NCI-H2081 (cell line): ENCODE data around the gene LAYN.

ENCODE experiments used
- DNase-seq, 2 experiments: peaks; one replicate each; lab custom pipeline; 2025; lab: John Stamatoyannopoulos, UW

The LAYN gene

DNA sequence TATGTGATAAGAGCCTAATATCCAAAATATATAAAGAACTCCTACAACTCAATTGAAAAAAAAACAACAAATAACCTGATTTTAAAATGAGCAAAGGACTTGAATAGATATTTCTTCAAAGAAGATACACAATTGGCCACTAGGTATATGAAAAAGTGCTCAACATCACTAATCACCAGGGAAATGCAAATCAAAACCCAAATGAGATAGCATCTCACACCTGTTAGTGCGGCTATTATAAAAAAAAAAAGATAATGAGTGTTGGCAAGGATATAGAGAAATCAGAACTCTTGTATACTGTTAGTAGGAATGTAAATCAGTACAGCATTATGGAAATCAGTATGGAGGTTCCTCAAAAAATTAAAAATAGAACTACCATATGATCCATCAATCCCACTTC lies 55.8 kb downstream of the LAYN start:
- no peak for DNase-seq

DNA sequence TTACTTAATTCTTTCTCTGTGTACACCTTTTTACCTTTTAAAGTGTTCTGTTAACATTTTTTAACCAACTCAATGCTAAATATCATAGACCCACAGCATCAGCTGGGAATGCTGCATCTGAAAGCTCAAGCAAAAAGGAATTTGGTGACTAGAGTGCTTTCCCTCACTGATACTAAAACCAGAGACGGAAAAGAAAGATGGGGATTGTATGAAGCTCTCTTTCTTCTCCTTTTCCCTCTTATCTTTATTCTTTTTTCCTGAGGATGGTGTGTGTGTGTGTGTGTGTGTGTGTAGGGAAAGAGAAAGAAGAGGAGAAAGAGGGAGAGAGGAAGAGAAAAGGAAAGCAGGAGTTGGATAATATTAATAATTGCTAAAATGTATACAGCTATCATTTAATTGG lies 57.6 kb downstream of the LAYN start:
- no peak for DNase-seq

DNA sequence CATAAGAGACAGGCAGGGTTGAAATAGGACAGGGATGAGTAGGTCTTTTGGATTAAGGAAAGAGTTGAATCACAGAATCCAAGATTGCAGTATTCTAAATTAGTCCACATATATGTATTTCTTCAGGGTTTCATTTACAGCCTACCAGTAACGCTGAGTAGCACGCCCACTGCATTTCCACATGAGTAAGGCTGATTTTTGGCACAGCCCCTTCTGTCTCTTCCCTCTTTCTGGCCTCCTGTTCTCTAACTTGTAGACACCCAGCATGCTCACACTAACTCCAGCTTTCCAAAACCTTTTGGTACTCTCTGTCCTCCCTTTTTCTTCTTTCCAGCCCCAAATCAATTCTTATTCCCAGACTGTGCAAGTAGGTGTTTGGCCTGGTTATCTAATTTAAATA lies 58.0 kb downstream of the LAYN start:
- no peak for DNase-seq

DNA sequence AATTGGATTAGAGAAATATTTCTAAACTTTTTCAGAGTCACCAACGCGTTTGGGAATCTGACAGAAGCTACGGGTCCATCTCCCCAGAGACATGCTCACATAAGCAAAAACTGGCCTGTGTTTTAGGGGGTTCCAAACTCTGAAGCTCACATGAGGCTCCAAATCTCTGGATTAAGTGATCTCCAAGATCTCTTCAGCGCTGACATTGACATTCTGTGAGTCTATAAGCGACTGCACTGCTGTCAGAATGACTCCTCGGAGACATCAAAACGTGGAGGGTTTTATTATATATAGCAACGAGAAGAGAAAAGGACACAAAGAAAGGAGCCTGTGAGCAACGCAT lies 61.1 kb downstream of the LAYN start:
- no peak for DNase-seq

DNA sequence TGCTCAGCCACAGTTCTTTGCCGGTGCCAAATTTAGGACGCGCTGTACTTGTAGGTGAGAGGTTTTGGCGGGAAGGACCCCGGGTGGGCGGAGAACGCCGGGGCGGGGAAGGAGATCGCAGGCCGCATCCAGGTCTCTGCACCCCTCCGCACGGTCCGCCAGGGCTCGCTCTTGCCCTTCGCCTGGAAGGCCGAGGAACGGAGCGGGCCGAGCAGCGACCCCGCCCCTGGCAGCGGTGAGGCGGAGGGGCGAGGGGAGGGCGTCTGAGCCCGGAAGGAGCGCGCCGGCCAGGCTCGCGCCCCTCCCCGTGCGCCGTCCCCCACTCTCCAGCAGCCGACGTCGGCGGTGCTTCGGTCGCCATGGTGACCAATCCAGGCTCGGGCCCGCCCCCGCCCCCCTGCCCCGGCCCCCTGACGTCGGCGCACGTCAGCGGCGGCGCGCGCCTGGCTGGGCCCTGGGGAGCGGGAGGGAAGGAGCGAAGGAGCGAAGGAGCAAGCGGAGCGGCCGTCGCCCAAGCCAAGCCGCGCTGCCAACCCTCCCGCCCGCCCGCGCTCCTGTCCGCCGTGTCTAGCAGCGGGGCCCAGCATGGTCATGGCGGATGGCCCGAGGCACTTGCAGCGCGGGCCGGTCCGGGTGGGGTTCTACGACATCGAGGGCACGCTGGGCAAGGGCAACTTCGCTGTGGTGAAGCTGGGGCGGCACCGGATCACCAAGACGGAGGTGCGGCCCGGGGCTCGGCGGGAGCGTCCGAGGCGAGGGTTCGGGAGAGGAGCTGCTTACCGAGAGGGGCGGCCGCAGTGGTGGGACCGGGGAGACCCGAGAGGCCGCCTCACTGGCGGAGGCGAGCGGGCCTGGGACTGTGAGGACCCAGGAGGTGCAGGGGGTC lies 61.7 kb downstream of the LAYN start, which contains the start of gene SIK2:
TSS of gene SIK2 (plus strand) at position 471 of the 886 bp plus-strand sequence. CDS start at position 586, 115 bp downstream.
- DNase-seq, result peak; percentile 98

DNA sequence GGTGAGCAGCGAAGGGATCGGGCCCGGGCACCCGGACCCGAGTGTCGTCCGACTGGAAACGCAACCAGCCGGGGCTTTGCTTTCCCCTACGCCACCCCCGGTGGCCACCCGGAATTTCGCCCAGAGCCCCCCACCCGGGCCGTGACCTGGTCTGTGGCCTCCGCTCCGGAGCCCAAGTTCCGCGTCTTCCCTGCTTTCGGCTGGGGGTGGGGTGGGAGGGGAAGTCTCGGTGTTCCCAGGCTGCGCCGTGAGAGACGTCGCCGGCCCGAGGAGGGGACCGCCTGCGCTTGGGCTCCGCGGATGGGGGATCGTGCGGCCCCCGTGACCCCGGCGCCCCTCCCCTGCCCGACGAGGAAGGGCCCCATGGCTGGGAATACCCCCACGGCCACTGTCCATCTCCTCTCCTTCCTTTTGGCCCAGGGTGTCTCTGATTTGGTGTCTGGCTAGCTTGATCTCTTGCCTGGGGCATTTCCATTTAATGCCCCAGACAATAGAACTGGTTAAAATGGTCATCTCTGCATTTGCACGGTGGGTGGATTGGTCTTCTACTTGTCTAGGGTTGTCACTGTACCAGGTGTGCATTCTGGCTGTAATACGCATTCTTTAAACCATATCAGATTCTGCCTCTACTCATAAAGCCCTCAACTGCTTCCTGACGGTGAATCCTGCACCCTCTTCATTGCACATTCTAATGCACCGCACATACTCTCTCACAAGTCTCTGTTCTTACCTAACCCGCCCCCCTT lies 62.5 kb downstream of the LAYN start:
- DNase-seq, result no peak

DNA sequence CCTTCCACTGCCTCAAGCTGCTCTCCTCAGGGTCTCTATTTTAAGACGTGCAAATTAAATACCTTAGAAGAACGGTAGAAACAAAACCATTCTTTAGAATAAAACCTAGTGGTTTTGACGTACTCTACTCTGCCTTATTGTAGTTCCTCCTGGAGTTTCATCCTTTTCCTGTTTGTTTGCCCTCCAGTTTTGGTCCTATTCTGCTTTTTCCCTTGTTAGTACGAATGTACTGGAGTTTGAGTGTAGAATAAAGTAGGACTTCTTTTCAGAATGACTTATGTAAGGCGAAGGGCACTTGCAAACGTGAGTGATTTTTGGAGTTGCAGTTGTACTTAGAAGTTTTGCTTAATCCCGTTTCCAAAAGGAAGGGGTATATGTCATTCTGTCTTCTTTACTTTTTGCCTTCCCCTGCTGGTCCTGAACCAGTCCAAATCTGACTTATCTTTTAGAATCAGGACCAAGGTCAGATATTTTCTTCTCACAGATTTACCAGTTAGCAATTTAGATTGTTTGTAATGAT lies 63.2 kb downstream of the LAYN start:
- no peak for DNase-seq

DNA sequence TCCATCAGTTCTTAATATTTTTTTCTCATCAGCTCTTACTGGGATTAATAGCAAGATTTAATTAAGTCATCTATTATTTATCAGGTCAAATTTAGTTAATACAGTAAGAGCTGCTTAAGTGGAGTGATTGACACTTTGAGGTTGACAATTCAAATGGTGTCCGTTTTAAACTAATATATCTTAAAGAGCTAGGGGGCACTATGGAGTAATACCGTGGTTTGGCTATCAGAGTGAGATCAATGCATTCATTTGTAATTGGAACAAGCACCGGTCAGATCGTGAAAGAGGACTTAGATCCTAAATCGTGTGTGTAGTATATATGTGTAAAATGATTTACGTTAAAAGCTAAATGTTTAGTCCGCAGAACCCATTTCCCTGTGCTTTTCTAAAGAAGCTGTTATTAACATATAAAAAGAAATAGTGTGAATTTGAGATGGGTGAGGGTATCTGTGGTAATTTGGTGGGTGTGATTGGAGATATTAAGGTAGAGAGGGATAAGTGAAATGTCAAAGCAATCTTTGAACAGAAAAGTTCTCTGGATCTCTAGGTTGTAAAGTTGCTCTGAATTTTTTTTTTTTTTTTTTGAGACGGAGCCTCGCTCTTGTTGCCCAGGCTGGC lies 64.0 kb downstream of the LAYN start:
- DNase-seq, result peak; percentile 65 to 68

DNA sequence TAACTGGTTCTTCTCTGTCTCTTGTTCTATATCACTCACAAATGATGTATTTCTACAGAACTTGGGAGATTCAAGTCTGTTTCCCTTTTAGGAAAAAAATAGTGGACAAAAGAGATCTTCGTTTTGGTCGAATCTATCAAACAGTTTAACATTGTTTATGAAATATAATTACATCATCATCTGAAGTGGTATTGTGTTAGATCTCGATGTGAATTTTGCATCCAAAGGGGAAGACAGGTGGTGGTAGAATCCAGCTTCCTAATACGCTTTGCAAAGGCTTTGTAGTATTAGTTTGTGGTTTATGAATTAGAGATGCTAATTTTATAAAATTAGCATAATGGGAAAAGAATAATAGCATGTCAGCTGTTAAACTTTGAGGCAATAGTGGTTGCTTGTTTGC lies 65.2 kb downstream of the LAYN start:
- no peak for DNase-seq

DNA sequence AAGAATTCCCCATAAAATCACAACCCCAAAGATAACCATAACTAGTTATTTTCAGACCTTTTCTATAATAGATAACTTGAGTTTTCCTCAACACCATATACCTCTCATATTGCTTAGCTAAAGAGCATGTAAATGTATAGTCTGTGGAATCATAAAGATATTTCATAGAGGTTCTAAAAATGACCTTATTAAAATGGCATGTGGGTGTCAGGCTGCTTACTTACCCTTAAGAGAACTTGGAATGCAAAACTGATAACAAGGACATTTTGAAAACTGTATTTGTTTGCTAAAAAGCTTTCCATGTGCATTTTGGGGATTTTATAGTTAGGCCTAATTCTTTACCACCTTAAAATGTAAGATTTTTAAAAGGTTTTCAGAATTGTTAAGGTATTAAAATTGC lies 66.5 kb downstream of the LAYN start:
- DNase-seq, result no peak

DNA sequence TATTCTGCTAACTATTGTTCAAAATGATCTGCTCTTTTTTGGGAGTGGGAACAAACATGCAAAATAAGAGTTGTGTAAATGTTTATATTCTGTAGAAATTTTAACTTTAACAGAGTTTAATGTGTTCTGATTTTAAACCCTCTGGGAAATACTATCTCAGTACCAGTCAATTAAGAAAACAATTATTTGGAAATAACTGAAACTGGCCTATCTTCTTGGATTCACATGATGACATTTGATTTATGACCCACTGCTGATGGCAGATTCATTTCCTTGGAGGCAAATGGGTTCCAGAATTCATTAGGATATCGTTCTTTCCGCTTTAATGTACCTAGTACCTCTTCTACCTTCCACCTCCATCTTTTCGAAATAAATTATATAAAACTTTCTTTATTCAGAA lies 67.2 kb downstream of the LAYN start:
- DNase-seq, result no peak
